K562 (cell line): ENCODE measurements around the gene LZTS2. TPM values are rescaled to one million over a fixed set of nuclear protein-coding genes. Genes with fewer than 3 reads are reported as not detected.
A peak's percentile ranks its signal among the peaks of the same experiment; 100 is the strongest.

ENCODE experiments used
- ARID1B ChIP-seq: fragments of 450-650 bp; IDR thresholded peaks from 2 replicates; pipeline ENCODE4 v1.6.1; 2016; ENCODE audit warnings: antibody characterized with exemption, mild to moderate bottlenecking, inconsistent platforms
- DIDO1 ChIP-seq: fragments of 450-650 bp; IDR thresholded peaks from 2 replicates; pipeline ENCODE4 v1.6.1; 2016; ENCODE audit warnings: low read depth, missing biosample characterization, missing genetic modification characterization
- KAT8 ChIP-seq: fragments of 450-650 bp; IDR thresholded peaks from 2 replicates; pipeline ENCODE4 v1.6.1; 2016; ENCODE audit warnings: low read depth, mild to moderate bottlenecking
- MBD2 ChIP-seq: sonication (generic); IDR thresholded peaks from 2 replicates; pipeline ENCODE4 v1.6.1; 2016; ENCODE audit warnings: low read depth, borderline replicate concordance
- NFIX ChIP-seq: fragments of 250-450 bp; sonication (Bioruptor Pico); IDR thresholded peaks from 2 replicates; pipeline ENCODE4 v1.4.0; 2020; ENCODE audit warnings: low read depth, mild to moderate bottlenecking, moderate library complexity
- PYGO2 ChIP-seq: fragments of 450-650 bp; IDR thresholded peaks from 2 replicates; pipeline ENCODE4 v1.6.1; 2016; ENCODE audit warnings: mild to moderate bottlenecking, missing genetic modification characterization, moderate library complexity, missing compliant biosample characterization
- TAF7 ChIP-seq: fragments of 450-650 bp; IDR thresholded peaks from 2 replicates; pipeline ENCODE4 v1.6.1; 2016; ENCODE audit warnings: missing genetic modification characterization, missing compliant biosample characterization
- TAF9B ChIP-seq: fragments of 450-650 bp; IDR thresholded peaks from 2 replicates; pipeline ENCODE4 v1.6.1; 2018; ENCODE audit warnings: mild to moderate bottlenecking; ENCODE audit not compliant: partially characterized antibody
- TCF7L2 ChIP-seq: fragments of 150-350 bp; IDR thresholded peaks from 2 replicates; pipeline ENCODE4 v1.6.1; 2016; ENCODE audit warnings: low read depth, mild to moderate bottlenecking, low read length, moderate library complexity
- TFE3 ChIP-seq: fragments of 450-650 bp; formaldehyde crosslinking; IDR thresholded peaks from 2 replicates; pipeline ENCODE4 v1.4.0; 2020; ENCODE audit warnings: mild to moderate bottlenecking, mixed read lengths
- ZBTB8A ChIP-seq: fragments of 450-650 bp; IDR thresholded peaks from 2 replicates; pipeline ENCODE4 v1.6.1; 2018; ENCODE audit warnings: mild to moderate bottlenecking, moderate library complexity; ENCODE audit not compliant: partially characterized antibody
- ZNF23 ChIP-seq: fragments of 250-450 bp; sonication (Bioruptor Pico); IDR thresholded peaks from 2 replicates; pipeline ENCODE4 v1.4.0; 2020; ENCODE audit warnings: mild to moderate bottlenecking
- ZNF586 ChIP-seq: fragments of 450-650 bp; formaldehyde crosslinking; conservative IDR thresholded peaks from 2 replicates; pipeline ENCODE4 v1.4.0; 2020; ENCODE audit warnings: mild to moderate bottlenecking, moderate library complexity
- polyA plus RNA-seq, 8 experiments: library from polyadenylated mRNA; depleted of rRNA in 4 of 8; stranded (reverse) in 5 of 8; unstranded in 3 of 8; fragments of >200 nt; fragmentation: Nextera tagmentation in 2 of 8; fragmentation: Illumina TruSeq in 1 of 8; extraction: Ambion mirVana in 2 of 8; extraction: Trizol in 1 of 8; gene quantifications; 2 replicates each; pipeline versions ENCODE4 v1.2.1 to v1.2.3, GENCODE V29; 2011 to 2014; ENCODE audit warnings: inconsistent platforms in 1 of 8, missing spikeins in 1 of 8
- total RNA-seq, 7 experiments: library from RNA; depleted of rRNA in 6 of 7; stranded (reverse); fragments of >200 nt in 6 of 7; fragmentation: Illumina TruSeq in 2 of 7; extraction: Trizol in 2 of 7; gene quantifications; 2 replicates each; pipeline versions ENCODE4 v1.2.1 to v1.2.3, GENCODE V29; 2011 to 2021; ENCODE audit warnings: low replicate concordance in 1 of 7
- TF ChIP-seq, protein P1 (sequence below): fragments of 250-450 bp; sonication (Bioruptor Pico); IDR thresholded peaks from 2 replicates; pipeline ENCODE4 v1.8.0; 2022; ENCODE audit warnings: moderate library complexity, mild to moderate bottlenecking, inconsistent platforms
- TF ChIP-seq, protein P2 (sequence below): fragments of 450-650 bp; IDR thresholded peaks from 2 replicates; pipeline ENCODE4 v1.6.1; 2016; ENCODE audit warnings: mild to moderate bottlenecking, moderate library complexity

LZTS2 gene
- total and polyA plus RNA-seq, 9 of the 15 experiments (the other 6 are each of a cell fraction or from before 2014, with no cell fraction given), result 0.23 to 42.5 (median 14.7) TPM

- TF ChIP-seq TFE3 (no peak), DIDO1 (tag) (no peak), NFIX (CRISPR knock-in tag) (no peak), ZNF23 (CRISPR knock-in tag) (no peak), TCF7L2 (no peak), TAF9B (no peak), ZBTB8A (no peak), ARID1B (no peak), KAT8 (no peak), MBD2 (no peak), ZNF586 (no peak), TAF7 (tag) (no peak), PYGO2 (tag) (no peak)
- TF ChIP-seq, protein P1, sequence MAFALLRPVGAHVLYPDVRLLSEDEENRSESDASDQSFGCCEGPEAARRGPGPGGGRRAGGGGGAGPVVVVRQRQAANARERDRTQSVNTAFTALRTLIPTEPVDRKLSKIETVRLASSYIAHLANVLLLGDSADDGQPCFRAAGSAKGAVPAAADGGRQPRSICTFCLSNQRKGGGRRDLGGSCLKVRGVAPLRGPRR (CRISPR knock-in tag), result no peak
- TF ChIP-seq, protein P2, sequence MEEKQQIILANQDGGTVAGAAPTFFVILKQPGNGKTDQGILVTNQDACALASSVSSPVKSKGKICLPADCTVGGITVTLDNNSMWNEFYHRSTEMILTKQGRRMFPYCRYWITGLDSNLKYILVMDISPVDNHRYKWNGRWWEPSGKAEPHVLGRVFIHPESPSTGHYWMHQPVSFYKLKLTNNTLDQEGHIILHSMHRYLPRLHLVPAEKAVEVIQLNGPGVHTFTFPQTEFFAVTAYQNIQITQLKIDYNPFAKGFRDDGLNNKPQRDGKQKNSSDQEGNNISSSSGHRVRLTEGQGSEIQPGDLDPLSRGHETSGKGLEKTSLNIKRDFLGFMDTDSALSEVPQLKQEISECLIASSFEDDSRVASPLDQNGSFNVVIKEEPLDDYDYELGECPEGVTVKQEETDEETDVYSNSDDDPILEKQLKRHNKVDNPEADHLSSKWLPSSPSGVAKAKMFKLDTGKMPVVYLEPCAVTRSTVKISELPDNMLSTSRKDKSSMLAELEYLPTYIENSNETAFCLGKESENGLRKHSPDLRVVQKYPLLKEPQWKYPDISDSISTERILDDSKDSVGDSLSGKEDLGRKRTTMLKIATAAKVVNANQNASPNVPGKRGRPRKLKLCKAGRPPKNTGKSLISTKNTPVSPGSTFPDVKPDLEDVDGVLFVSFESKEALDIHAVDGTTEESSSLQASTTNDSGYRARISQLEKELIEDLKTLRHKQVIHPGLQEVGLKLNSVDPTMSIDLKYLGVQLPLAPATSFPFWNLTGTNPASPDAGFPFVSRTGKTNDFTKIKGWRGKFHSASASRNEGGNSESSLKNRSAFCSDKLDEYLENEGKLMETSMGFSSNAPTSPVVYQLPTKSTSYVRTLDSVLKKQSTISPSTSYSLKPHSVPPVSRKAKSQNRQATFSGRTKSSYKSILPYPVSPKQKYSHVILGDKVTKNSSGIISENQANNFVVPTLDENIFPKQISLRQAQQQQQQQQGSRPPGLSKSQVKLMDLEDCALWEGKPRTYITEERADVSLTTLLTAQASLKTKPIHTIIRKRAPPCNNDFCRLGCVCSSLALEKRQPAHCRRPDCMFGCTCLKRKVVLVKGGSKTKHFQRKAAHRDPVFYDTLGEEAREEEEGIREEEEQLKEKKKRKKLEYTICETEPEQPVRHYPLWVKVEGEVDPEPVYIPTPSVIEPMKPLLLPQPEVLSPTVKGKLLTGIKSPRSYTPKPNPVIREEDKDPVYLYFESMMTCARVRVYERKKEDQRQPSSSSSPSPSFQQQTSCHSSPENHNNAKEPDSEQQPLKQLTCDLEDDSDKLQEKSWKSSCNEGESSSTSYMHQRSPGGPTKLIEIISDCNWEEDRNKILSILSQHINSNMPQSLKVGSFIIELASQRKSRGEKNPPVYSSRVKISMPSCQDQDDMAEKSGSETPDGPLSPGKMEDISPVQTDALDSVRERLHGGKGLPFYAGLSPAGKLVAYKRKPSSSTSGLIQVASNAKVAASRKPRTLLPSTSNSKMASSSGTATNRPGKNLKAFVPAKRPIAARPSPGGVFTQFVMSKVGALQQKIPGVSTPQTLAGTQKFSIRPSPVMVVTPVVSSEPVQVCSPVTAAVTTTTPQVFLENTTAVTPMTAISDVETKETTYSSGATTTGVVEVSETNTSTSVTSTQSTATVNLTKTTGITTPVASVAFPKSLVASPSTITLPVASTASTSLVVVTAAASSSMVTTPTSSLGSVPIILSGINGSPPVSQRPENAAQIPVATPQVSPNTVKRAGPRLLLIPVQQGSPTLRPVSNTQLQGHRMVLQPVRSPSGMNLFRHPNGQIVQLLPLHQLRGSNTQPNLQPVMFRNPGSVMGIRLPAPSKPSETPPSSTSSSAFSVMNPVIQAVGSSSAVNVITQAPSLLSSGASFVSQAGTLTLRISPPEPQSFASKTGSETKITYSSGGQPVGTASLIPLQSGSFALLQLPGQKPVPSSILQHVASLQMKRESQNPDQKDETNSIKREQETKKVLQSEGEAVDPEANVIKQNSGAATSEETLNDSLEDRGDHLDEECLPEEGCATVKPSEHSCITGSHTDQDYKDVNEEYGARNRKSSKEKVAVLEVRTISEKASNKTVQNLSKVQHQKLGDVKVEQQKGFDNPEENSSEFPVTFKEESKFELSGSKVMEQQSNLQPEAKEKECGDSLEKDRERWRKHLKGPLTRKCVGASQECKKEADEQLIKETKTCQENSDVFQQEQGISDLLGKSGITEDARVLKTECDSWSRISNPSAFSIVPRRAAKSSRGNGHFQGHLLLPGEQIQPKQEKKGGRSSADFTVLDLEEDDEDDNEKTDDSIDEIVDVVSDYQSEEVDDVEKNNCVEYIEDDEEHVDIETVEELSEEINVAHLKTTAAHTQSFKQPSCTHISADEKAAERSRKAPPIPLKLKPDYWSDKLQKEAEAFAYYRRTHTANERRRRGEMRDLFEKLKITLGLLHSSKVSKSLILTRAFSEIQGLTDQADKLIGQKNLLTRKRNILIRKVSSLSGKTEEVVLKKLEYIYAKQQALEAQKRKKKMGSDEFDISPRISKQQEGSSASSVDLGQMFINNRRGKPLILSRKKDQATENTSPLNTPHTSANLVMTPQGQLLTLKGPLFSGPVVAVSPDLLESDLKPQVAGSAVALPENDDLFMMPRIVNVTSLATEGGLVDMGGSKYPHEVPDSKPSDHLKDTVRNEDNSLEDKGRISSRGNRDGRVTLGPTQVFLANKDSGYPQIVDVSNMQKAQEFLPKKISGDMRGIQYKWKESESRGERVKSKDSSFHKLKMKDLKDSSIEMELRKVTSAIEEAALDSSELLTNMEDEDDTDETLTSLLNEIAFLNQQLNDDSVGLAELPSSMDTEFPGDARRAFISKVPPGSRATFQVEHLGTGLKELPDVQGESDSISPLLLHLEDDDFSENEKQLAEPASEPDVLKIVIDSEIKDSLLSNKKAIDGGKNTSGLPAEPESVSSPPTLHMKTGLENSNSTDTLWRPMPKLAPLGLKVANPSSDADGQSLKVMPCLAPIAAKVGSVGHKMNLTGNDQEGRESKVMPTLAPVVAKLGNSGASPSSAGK, result peak; percentile 43
Measured at GRCh38 chr10:100998991-100999741, 442 bp upstream of the LZTS2 start (continued).
